HL-60/S4 treated with retinoic acid at 250 ng/mL for 4 days and 3 days (cell line): ENCODE measurements around the gene RNF151.
"Not testable (repeated sequence)": the region's sequence is repeated elsewhere in the genome, so short reads cannot be mapped to it uniquely, and the experiment has no call there.

ENCODE experiments used
- in situ Hi-C: fragments of 300-500 bp; cut with MboI; formaldehyde crosslinking; loops from 2 replicates; pipeline ENCODE4 v1.7.0; 2022; ENCODE audit warnings: low sequenced_read_pairs

Gene RNF151

GRCh38 chr16:1938316-1938715 is 28.3 kb upstream of the RNF151 start:
- in situ Hi-C loops = no loop called here

- in situ Hi-C loops = no loop called here
These were observed 27.7 kb upstream of the RNF151 start for GRCh38 chr16:1938910-1939309.

GRCh38 chr16:1939833-1940232 is 26.8 kb upstream of the RNF151 start:
- in situ Hi-C loops = not testable (repeated sequence)

GRCh38 chr16:1940273-1941161 is 26.1 kb upstream of the RNF151 start:
- in situ Hi-C loops = no loop called here

- in situ Hi-C loops = no loop called here
These were observed 25.3 kb upstream of the RNF151 start for GRCh38 chr16:1941162-1942046.

- in situ Hi-C loops = no loop called here
These were observed 24.4 kb upstream of the RNF151 start for GRCh38 chr16:1942047-1942809.

- in situ Hi-C loops = no loop called here
These were observed 23.6 kb upstream of the RNF151 start, which contains the start of gene MSRB1 for GRCh38 chr16:1942810-1943726. TSS of gene MSRB1 (minus strand) at chr16:1943199. CDS start at chr16:1943156, 43 bp downstream.

GRCh38 chr16:1944612-1945199 is 21.9 kb upstream of the RNF151 start:
- in situ Hi-C loops = no loop called here

- in situ Hi-C loops = no loop called here
These were observed 20.9 kb upstream of the RNF151 start for GRCh38 chr16:1945559-1946391.

GRCh38 chr16:1946495-1947368 is 19.9 kb upstream of the RNF151 start:
- in situ Hi-C loops = no loop called here

- in situ Hi-C loops = no loop called here
These were observed 19.3 kb upstream of the RNF151 start for GRCh38 chr16:1947369-1947670.

- in situ Hi-C loops = no loop called here
These were observed 17.1 kb upstream of the RNF151 start for GRCh38 chr16:1949507-1949906.

- in situ Hi-C loops = no loop called here
These were observed 16.6 kb upstream of the RNF151 start for GRCh38 chr16:1950047-1950446.

GRCh38 chr16:1950559-1950958 is 16.1 kb upstream of the RNF151 start:
- in situ Hi-C loops = no loop called here

- in situ Hi-C loops = no loop called here
These were observed 12.9 kb upstream of the RNF151 start for GRCh38 chr16:1953734-1954133.

- in situ Hi-C loops = not testable (repeated sequence)
These were observed 9.1 kb upstream of the RNF151 start for GRCh38 chr16:1957434-1958142.

- in situ Hi-C loops = not testable (repeated sequence)
These were observed 8.5 kb upstream of the RNF151 start for GRCh38 chr16:1958143-1958491.
